HEK293 (cell line): ENCODE measurements around the gene IL12A.
A peak's percentile ranks its signal among the peaks of the same experiment; 100 is the strongest.

Source experiments
- CTCF ChIA-PET: fragments of 350-600 bp; formaldehyde crosslinking; extraction: SDS; loops from one replicate; lab custom pipeline; 2021; ENCODE audit warnings: antibody characterized with exemption; lab: Yijun Ruan, JAX
- POLR2A ChIA-PET: fragments of 300-600 bp; formaldehyde crosslinking; extraction: SDS; loops from one replicate; lab custom pipeline; 2020; ENCODE audit warnings: antibody characterized with exemption, inconsistent platforms; lab: Yijun Ruan, JAX
- H3K27ac ChIP-seq: fragments of 200-500 bp; sonication (Bioruptor generic); 2 replicates; pipeline ENCODE4 v1.5.1; 2014; ENCODE audit warnings: low read depth, low read length, control low read depth, inconsistent platforms; ENCODE audit errors: extremely low read depth
- H3K36me3 ChIP-seq, 2 experiments: fragments of 200-500 bp in 1 of 2; sonication (Bioruptor generic) in 1 of 2; 1 replicate in 1 of 2; 2 replicates in 1 of 2; pipeline ENCODE4 v1.5.1; 2014 to 2017; ENCODE audit warnings: inconsistent platforms in 2 of 2, low read length in 2 of 2; ENCODE audit not compliant: control insufficient read depth in 2 of 2, insufficient read depth in 1 of 2
- H3K4me1 ChIP-seq: fragments of 200-500 bp; sonication (Bioruptor generic); 2 replicates; pipeline ENCODE4 v1.5.1; 2014; ENCODE audit warnings: mild to moderate bottlenecking, low read length, inconsistent platforms; ENCODE audit not compliant: control insufficient read depth, insufficient read depth
- H3K4me3 ChIP-seq: 2 replicates; pipeline ENCODE4 v1.5.1; 2011; ENCODE audit warnings: low read depth, mild to moderate bottlenecking, control low read depth, low read length, moderate library complexity
- H3K9me3 ChIP-seq: fragments of 200-500 bp; sonication (Bioruptor generic); 2 replicates; pipeline ENCODE4 v1.5.1; 2014; ENCODE audit warnings: low read depth, low read length, inconsistent platforms; ENCODE audit not compliant: control insufficient read depth, insufficient read depth
- KLF10 ChIP-seq: fragments of 450-650 bp; IDR thresholded peaks from 2 replicates; pipeline ENCODE4 v1.5.1; 2018; ENCODE audit warnings: missing biosample characterization, mild to moderate bottlenecking, missing genetic modification characterization
- OSR2 ChIP-seq: fragments of 450-650 bp; formaldehyde crosslinking; IDR thresholded peaks from 2 replicates; pipeline ENCODE4 v1.5.1; 2016; ENCODE audit warnings: missing biosample characterization, missing genetic modification characterization
- SCRT1 ChIP-seq: fragments of 450-650 bp; formaldehyde crosslinking; IDR thresholded peaks from 2 replicates; pipeline ENCODE4 v1.5.1; 2016; ENCODE audit warnings: missing biosample characterization, missing genetic modification characterization, borderline replicate concordance
- SCRT2 ChIP-seq: fragments of 450-650 bp; formaldehyde crosslinking; IDR thresholded peaks from 2 replicates; pipeline ENCODE4 v1.5.1; 2016; ENCODE audit warnings: missing biosample characterization, missing genetic modification characterization
- SETDB1 ChIP-seq: IDR thresholded peaks from one replicate; pipeline ENCODE4 v1.6.1; 2017; ENCODE audit warnings: mild to moderate bottlenecking, low read length, moderate library complexity, mixed read lengths; ENCODE audit not compliant: insufficient read length
- SP2 ChIP-seq: fragments of 450-650 bp; formaldehyde crosslinking; IDR thresholded peaks from 2 replicates; pipeline ENCODE4 v1.5.1; 2016; ENCODE audit warnings: missing biosample characterization, missing genetic modification characterization
- YY2 ChIP-seq: fragments of 450-650 bp; formaldehyde crosslinking; IDR thresholded peaks from 2 replicates; pipeline ENCODE4 v1.5.1; 2016; ENCODE audit warnings: missing biosample characterization, missing genetic modification characterization
- ZBTB8A ChIP-seq: fragments of 450-650 bp; formaldehyde crosslinking; IDR thresholded peaks from 2 replicates; pipeline ENCODE4 v1.5.1; 2016; ENCODE audit warnings: missing biosample characterization, missing genetic modification characterization
- ZNF132 ChIP-seq: fragments of 450-650 bp; formaldehyde crosslinking; IDR thresholded peaks from 2 replicates; pipeline ENCODE4 v1.5.1; 2017; ENCODE audit warnings: missing biosample characterization, missing genetic modification characterization, borderline replicate concordance
- ZNF155 ChIP-seq: fragments of 450-650 bp; formaldehyde crosslinking; IDR thresholded peaks from 2 replicates; pipeline ENCODE4 v1.5.1; 2016; ENCODE audit warnings: missing biosample characterization, missing genetic modification characterization
- ZNF23 ChIP-seq: fragments of 450-650 bp; formaldehyde crosslinking; IDR thresholded peaks from 2 replicates; pipeline ENCODE4 v1.5.1; 2016; ENCODE audit warnings: missing biosample characterization, missing genetic modification characterization, borderline replicate concordance
- ZNF37A ChIP-seq: fragments of 450-650 bp; IDR thresholded peaks from 2 replicates; pipeline ENCODE4 v1.5.1; 2018; ENCODE audit warnings: missing biosample characterization, missing genetic modification characterization
- ZNF426 ChIP-seq: fragments of 450-650 bp; formaldehyde crosslinking; IDR thresholded peaks from 2 replicates; pipeline ENCODE4 v1.5.1; 2017; ENCODE audit warnings: missing biosample characterization, missing genetic modification characterization, mild to moderate bottlenecking, inconsistent platforms, moderate library complexity
- ZNF560 ChIP-seq: fragments of 450-650 bp; formaldehyde crosslinking; IDR thresholded peaks from 2 replicates; pipeline ENCODE4 v1.5.1; 2017; ENCODE audit warnings: missing biosample characterization, missing genetic modification characterization, borderline replicate concordance
- ZNF670 ChIP-seq: fragments of 450-650 bp; formaldehyde crosslinking; IDR thresholded peaks from 2 replicates; pipeline ENCODE4 v1.5.1; 2016; ENCODE audit warnings: missing biosample characterization, missing genetic modification characterization, low read depth
- ZNF76 ChIP-seq: fragments of 450-650 bp; formaldehyde crosslinking; IDR thresholded peaks from 2 replicates; pipeline ENCODE4; 2016; ENCODE audit warnings: low read depth, missing biosample characterization, missing genetic modification characterization, borderline replicate concordance
- ZNF776 ChIP-seq: fragments of 450-650 bp; formaldehyde crosslinking; IDR thresholded peaks from 2 replicates; pipeline ENCODE4 v1.5.0; 2017; ENCODE audit warnings: missing biosample characterization, missing genetic modification characterization, borderline replicate concordance
- ZSCAN16 ChIP-seq: fragments of 450-650 bp; formaldehyde crosslinking; IDR thresholded peaks from 2 replicates; pipeline ENCODE4 v1.5.1; 2016; ENCODE audit warnings: missing biosample characterization, missing genetic modification characterization
- TF ChIP-seq, protein P1 (sequence below): fragments of 450-650 bp; formaldehyde crosslinking; IDR thresholded peaks from 2 replicates; pipeline ENCODE4 v1.5.1; 2016; ENCODE audit warnings: missing biosample characterization, missing genetic modification characterization, low read depth
- TF ChIP-seq, protein P2 (sequence below): fragments of 450-650 bp; formaldehyde crosslinking; IDR thresholded peaks from 2 replicates; pipeline ENCODE4 v1.5.1; 2016; ENCODE audit warnings: missing biosample characterization, missing genetic modification characterization

IL12A gene

DNA sequence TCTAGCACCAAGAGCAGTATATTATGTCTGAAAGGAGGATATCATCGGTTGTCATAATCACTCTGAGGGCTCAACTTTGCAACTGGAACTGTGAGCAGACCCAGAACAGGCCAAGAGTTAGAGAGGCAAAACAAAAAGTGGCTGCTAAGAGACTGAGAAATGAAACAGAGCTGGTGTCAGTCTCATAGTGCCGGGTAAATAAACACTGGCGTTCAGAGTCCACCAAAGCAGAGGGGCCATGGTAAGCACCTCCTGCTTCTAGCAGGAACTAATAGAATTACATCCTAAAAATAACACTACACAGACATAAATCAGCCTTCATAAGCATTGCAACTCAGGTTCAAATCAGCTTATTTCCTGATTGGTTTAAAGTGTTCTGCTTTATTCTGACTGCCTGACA, 10.3 kb upstream of the IL12A start (continued):
- TF ChIP-seq SCRT1 (tag by site-specific recombination) (no peak), ZNF426 (tag by site-specific recombination) (no peak)
- TF ChIP-seq, all 188 proteins: peak for 0

DNA sequence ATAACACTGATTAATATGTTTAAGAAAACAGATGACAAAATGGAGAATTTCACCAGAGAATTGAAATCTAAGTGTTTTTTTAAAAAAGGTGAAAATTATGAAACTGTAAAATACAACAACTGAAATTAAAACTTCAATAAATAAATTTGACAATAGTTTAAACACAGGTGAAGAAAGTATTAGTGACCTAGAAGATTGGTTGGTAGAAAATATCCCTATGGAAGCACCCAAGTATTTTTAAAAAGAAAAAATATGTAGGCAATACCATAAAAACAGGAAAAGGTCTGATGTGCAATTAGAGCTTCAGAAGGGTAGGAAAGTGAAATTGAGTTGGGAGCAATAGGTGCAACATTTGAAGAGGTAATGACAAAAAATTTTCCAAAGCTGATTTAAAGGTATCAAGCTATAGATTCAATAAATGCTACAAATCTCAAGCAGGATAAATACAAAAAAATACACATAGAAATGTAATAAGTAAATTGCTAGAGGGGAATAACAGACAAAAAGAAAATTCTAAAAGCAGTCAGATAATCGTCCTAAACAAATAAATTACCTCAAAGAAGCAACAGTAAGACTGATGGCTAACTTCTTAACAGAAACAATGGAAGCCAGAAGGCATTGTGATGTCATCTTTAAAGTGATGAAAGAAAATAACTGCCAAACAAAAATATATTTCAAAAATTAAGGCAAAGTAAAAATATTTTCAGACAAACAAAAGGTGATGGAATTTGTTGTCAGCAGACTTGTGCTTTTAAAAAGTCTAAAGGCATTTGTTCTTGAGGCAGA, 9.5 kb upstream of the IL12A start:
- CTCF ChIA-PET, result interaction anchor here (0.6 to 2.8 kb wide), 3 partner anchors 9 to 25 kb away, joined by 3 to 12 read pairs (median 5); partner anchors contain the start of gene IL12A
- H3K4me3 ChIP-seq, result no peak overlapping the region
- POLR2A ChIA-PET, result no interaction called here

DNA sequence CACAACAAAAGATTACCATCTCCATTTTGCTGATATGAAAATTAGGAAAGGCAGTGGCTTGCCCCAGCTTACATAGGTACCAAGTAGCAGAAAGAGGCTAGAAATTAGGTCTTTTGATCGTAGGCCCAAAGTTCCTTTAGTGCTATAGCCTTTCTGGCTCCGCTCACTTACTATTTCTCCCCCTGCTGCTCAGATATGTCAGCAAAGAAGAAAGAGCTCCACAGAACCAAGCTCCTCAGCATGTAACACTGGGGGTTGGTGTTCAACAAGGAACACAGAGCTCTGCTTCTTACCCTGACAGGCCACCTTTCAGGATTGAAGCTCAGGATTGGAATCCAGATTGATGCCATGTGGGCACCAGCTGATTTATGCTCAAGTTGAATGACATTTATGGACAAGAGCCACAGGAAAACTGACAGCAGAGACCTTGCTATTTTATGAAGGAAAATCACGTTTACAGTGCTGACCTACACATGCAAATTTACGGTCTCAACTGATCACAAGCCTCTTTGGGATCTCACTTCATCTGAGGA, 6.1 kb upstream of the IL12A start:
- Histone ChIP-seq H3K36me3 (no peaks in the 10 kb centered on the region), H3K4me1 (no peaks in the 10 kb centered on the region), H3K4me3 (no peak overlapping the region)
- ChIA-PET CTCF (interaction anchor here (0.6 to 1.0 kb wide), 2 partner anchors 24 to 90 kb away, joined by 3 read pairs; no protein-coding TSS in a partner anchor), POLR2A (no interaction called here)
- TF ChIP-seq ZNF37A (tag by site-specific recombination) (no peak), ZNF670 (tag by site-specific recombination) (no peak), ZNF76 (tag by site-specific recombination) (no peak), SCRT2 (tag by site-specific recombination) (no peak), KLF10 (tag by site-specific recombination) (no peak), SETDB1 (no peak), ZNF155 (tag by site-specific recombination) (no peak), ZNF132 (no peak), ZBTB8A (tag by site-specific recombination) (no peak), OSR2 (tag by site-specific recombination) (no peak), ZNF426 (tag by site-specific recombination) (no peak)
- TF ChIP-seq, all 188 proteins: peak for 0
- Histone ChIP-seq H3K9me3 (no peaks in the 10 kb centered on the region), H3K27ac (no peak overlapping the region)

More for the DNA sequence above, 9.5 kb upstream of the IL12A start:
- Histone ChIP-seq H3K9me3 (no peaks in the 10 kb centered on the region), H3K4me1 (no peaks in the 10 kb centered on the region), H3K27ac (no peak overlapping the region), H3K36me3 (no peaks in the 10 kb centered on the region)
- TF ChIP-seq ZNF23, result no peak
- TF ChIP-seq, protein P1, sequence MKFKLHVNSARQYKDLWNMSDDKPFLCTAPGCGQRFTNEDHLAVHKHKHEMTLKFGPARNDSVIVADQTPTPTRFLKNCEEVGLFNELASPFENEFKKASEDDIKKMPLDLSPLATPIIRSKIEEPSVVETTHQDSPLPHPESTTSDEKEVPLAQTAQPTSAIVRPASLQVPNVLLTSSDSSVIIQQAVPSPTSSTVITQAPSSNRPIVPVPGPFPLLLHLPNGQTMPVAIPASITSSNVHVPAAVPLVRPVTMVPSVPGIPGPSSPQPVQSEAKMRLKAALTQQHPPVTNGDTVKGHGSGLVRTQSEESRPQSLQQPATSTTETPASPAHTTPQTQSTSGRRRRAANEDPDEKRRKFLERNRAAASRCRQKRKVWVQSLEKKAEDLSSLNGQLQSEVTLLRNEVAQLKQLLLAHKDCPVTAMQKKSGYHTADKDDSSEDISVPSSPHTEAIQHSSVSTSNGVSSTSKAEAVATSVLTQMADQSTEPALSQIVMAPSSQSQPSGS, result 0 out of 2 replicates have a peak, but pooled peaks have one; percentile 5

DNA sequence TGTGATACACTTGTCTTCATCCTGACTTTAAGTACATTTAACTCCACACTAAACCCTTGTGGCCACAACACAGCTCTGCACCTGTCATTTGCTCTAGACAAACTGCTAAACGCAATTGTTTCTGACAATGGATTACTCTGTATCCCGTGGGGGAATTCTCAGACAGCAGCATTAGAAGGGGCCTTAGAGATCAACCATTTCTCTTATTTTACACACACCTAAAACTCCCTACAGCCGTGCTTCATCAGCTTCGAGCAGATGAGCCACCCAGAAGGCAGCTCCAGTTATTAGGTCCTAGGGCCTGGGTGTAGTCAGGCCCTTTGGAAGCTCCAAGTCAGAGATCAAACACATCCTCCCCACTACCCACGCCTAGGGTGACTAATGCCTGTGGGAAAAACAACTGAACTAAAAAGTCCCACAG, 1.3 kb upstream of the IL12A start:
- Histone ChIP-seq H3K27ac (no peak overlapping the region), H3K9me3 (no peaks in the 10 kb centered on the region), H3K36me3 (no peaks in the 10 kb centered on the region), H3K4me3 (no peak overlapping the region)
- ChIA-PET POLR2A (no interaction called here), CTCF (interaction anchor here (0.5 to 2.8 kb wide), 14 partner anchors 9 to 731 kb away, joined by 3 to 29 read pairs (median 4); no protein-coding TSS in a partner anchor)
- TF ChIP-seq ZSCAN16 (tag by site-specific recombination), result no peak
- no peak for TF ChIP-seq ZNF132
- TF ChIP-seq ZNF776 (tag by site-specific recombination), result no peak
- TF ChIP-seq, protein P2, sequence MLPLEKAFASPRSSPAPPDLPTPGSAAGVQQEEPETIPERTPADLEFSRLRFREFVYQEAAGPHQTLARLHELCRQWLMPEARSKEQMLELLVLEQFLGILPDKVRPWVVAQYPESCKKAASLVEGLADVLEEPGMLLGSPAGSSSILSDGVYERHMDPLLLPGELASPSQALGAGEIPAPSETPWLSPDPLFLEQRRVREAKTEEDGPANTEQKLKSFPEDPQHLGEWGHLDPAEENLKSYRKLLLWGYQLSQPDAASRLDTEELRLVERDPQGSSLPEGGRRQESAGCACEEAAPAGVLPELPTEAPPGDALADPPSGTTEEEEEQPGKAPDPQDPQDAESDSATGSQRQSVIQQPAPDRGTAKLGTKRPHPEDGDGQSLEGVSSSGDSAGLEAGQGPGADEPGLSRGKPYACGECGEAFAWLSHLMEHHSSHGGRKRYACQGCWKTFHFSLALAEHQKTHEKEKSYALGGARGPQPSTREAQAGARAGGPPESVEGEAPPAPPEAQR, result no peak
- TF ChIP-seq ZNF560 (tag by site-specific recombination), result no peak
- TF ChIP-seq SP2 (tag by site-specific recombination), result no peak
- no peak for TF ChIP-seq YY2 (tag by site-specific recombination)
- TF ChIP-seq ZNF23, result no peak
- TF ChIP-seq, all 188 proteins: peak for 0
- H3K4me1 ChIP-seq, result no peaks in the 10 kb centered on the region
